GM12878 (cell line): Measurements from ENCODE around the gene ZNF148. TPM values are rescaled to one million over a fixed set of nuclear protein-coding genes. Genes with fewer than 3 reads are reported as not detected.

Source experiments
- ATAC-seq: fragments of 200-7000 bp; cut with Tn5 transposase; 3 replicates; pipeline ENCODE4 v1.9.1; 2020; ENCODE audit warnings: mild to moderate bottlenecking, moderate library complexity
- BruUV-seq: library from RNA; stranded (reverse); fragments of 400-500 nt; replicated peaks from 2 replicates; lab custom pipeline; 2021; lab: Mats Ljungman, UMichigan
- CTCF ChIA-PET: fragments of 300-600 bp; sonication (Branson Sonifier 250); formaldehyde crosslinking; extraction: SDS; loops from one replicate; lab custom pipeline; 2021; ENCODE audit warnings: inconsistent platforms; lab: Yijun Ruan, JAX
- POLR2A ChIA-PET: fragments of 350-600 bp; formaldehyde crosslinking; extraction: SDS; loops from one replicate; lab custom pipeline; 2021; ENCODE audit warnings: inconsistent platforms; lab: Charles Lee
- RAD21 ChIA-PET: fragments of 300-600 bp; sonication (Branson Sonifier 250); formaldehyde crosslinking; loops from one replicate; lab custom pipeline; 2023; ENCODE audit warnings: antibody characterized with exemption; ENCODE audit not compliant: unreplicated experiment; lab: Charles Lee
- SMC1A ChIA-PET: fragments of 300-600 bp; sonication (Branson Sonifier 250); formaldehyde crosslinking; loops from one replicate; lab custom pipeline; 2023; ENCODE audit not compliant: unreplicated experiment, uncharacterized antibody; lab: Charles Lee
- DNase-seq: peaks from one replicate; pipeline ENCODE4 v3.0.0-alpha.2; 2011; ENCODE audit warnings: low read depth, low spot score
- FAIRE-seq: peaks from 3 replicates; lab custom pipeline; 2011; peaks lifted over from hg19 to GRCh38; lab: Jason Lieb, UNC
- H2AFZ ChIP-seq: 2 replicates; pipeline ENCODE4 v1.6.0; 2011; ENCODE audit warnings: low read depth, low read length, control low read depth; ENCODE audit not compliant: control insufficient read depth
- H3K27ac ChIP-seq: 2 replicates; pipeline ENCODE4 v1.5.1; 2011; ENCODE audit warnings: control low read depth; ENCODE audit not compliant: control insufficient read depth, insufficient read depth
- H3K27me3 ChIP-seq, 2 experiments: replicated peaks in 1 of 2; 2 replicates each; pipeline versions ENCODE4 v1.6.0 to v1.6.1; 2011; ENCODE audit warnings: low read length in 1 of 2; ENCODE audit not compliant: control insufficient read depth in 2 of 2, insufficient read depth in 2 of 2
- H3K36me3 ChIP-seq, 2 experiments: 2 replicates each; pipeline ENCODE4 v1.5.1; 2011; ENCODE audit warnings: low read length in 1 of 2; ENCODE audit not compliant: control insufficient read depth in 2 of 2, insufficient read depth in 2 of 2
- H3K4me1 ChIP-seq: 2 replicates; pipeline ENCODE4 v1.6.1; 2011; ENCODE audit warnings: mild to moderate bottlenecking, low read length, moderate library complexity, mixed read lengths; ENCODE audit not compliant: control insufficient read depth, insufficient read depth
- H3K4me2 ChIP-seq: 2 replicates; pipeline ENCODE4 v1.6.0; 2011; ENCODE audit warnings: control low read depth; ENCODE audit not compliant: control insufficient read depth, insufficient read depth
- H3K4me3 ChIP-seq: fragments of 200-600 bp; sonication (generic); 2 replicates; pipeline ENCODE4 v1.5.1; 2016
- H3K79me2 ChIP-seq: 2 replicates; pipeline ENCODE4 v1.6.0; 2011; ENCODE audit warnings: low read length; ENCODE audit not compliant: control insufficient read depth, insufficient read depth
- H3K9ac ChIP-seq: 2 replicates; pipeline ENCODE4 v1.8.0; 2011; ENCODE audit warnings: low read length, control low read depth, mixed read lengths; ENCODE audit not compliant: control insufficient read depth, insufficient read depth
- H3K9me3 ChIP-seq: replicated peaks from 3 replicates; pipeline ENCODE4 v1.5.1; 2011; ENCODE audit warnings: mild to moderate bottlenecking, low read length; ENCODE audit not compliant: control insufficient read depth, insufficient read depth
- H4K20me1 ChIP-seq: 2 replicates; pipeline ENCODE4 v1.6.0; 2011; ENCODE audit not compliant: control insufficient read depth, insufficient read depth
- EED ChIP-seq: sonication (generic); IDR thresholded peaks from 2 replicates; pipeline ENCODE4 v1.6.1; 2016; ENCODE audit warnings: antibody characterized with exemption, low read depth
- ESRRA ChIP-seq: IDR thresholded peaks from 2 replicates; pipeline ENCODE4 v1.6.1; 2012; ENCODE audit warnings: mild to moderate bottlenecking, low read length, improper control_type of control experiment
- EZH2 ChIP-seq: IDR thresholded peaks from 2 replicates; pipeline ENCODE4 v1.6.1; 2012; ENCODE audit warnings: low read depth, mild to moderate bottlenecking, control low read depth, inconsistent platforms, low read length, borderline replicate concordance; ENCODE audit not compliant: control insufficient read depth
- MLLT1 ChIP-seq: fragments of 450-650 bp; IDR thresholded peaks from 2 replicates; pipeline ENCODE4 v1.6.1; 2016; ENCODE audit warnings: mild to moderate bottlenecking
- PAX8 ChIP-seq: fragments of 450-650 bp; IDR thresholded peaks from 2 replicates; pipeline ENCODE4 v1.6.1; 2017; ENCODE audit warnings: mild to moderate bottlenecking, moderate library complexity
- PRDM15 ChIP-seq: fragments of 450-650 bp; formaldehyde crosslinking; IDR thresholded peaks from 2 replicates; pipeline ENCODE4 v1.4.0; 2020; ENCODE audit warnings: mild to moderate bottlenecking, moderate library complexity
- SUZ12 ChIP-seq: fragments of 200-600 bp; sonication (generic); IDR thresholded peaks from one replicate; pipeline ENCODE4 v1.6.1; 2018; ENCODE audit warnings: antibody characterized with exemption, mild to moderate bottlenecking; ENCODE audit not compliant: unreplicated experiment
- WGBS: methylation state at CpG from one replicate; pipeline ENCODE4 v1.1.6; 2016; ENCODE audit warnings: low lambda C conversion rate; ENCODE audit not compliant: insufficient replicate concordance, insufficient coverage; ENCODE audit errors: missing lambda C conversion rate; 5-methylcytosine and 5-hydroxymethylcytosine counted together
- in situ Hi-C: fragments of 300-500 bp; cut with MboI; formaldehyde crosslinking; loops from 9 replicates; pipeline ENCODE4 v1.14.3; 2018; ENCODE audit warnings: mixed read lengths
- intact Hi-C: fragments of 100-400 bp; cut with micrococcal nuclease; formaldehyde crosslinking; loops from one replicate; pipeline ENCODE4 v1.14.2; 2022; ENCODE audit not compliant: unreplicated experiment
- polyA plus RNA-seq, 11 experiments: library from polyadenylated mRNA; depleted of rRNA in 4 of 11; unstranded in 6 of 11; stranded (reverse) in 5 of 11; fragments of >200 nt; fragmentation: Nextera tagmentation in 4 of 11; fragmentation: Illumina TruSeq in 1 of 11; extraction: Ambion mirVana in 4 of 11; extraction: Trizol in 1 of 11; gene quantifications; 1 replicate in 1 of 11; 2 replicates in 10 of 11; pipeline versions ENCODE4 v1.2.1 to v1.2.3, GENCODE V29; 2011 to 2016; ENCODE audit warnings: inconsistent platforms in 2 of 11, missing spikeins in 2 of 11, low read depth in 1 of 11
- total RNA-seq, 4 experiments: library from RNA; depleted of rRNA in 3 of 4; stranded (reverse); fragments of >200 nt in 3 of 4; fragmentation: Illumina TruSeq in 1 of 4; extraction: Trizol in 1 of 4; gene quantifications; 2 replicates each; pipeline versions ENCODE4 v1.2.1 to v1.2.3, GENCODE V29; 2013 to 2021

The ZNF148 gene
- total and polyA plus RNA-seq, 10 of the 15 experiments (the other 5 are each of a cell fraction or from before 2014, with no cell fraction given): 8.6 to 40.4 (median 26.7) TPM

- no peak for ATAC-seq
- Histone ChIP-seq H3K79me2 (peaks cover 2% of the 10 kb centered on the region; the same call in 1 of the 2 replicates), H4K20me1 (no peaks in the 10 kb centered on the region), H3K4me2 (no peak overlapping the region), H3K27me3 (no peaks in the 10 kb centered on the region), H3K9me3 (no peaks in the 10 kb centered on the region; the same call in none of the 3 replicates), H3K4me3 (no peak overlapping the region), H3K9ac (no peak overlapping the region), H3K27ac (no peak overlapping the region), H3K4me1 (no peaks in the 10 kb centered on the region), H2AFZ (no peak overlapping the region), H3K36me3 (peaks cover 0 to 6% of the 10 kb centered on the region in 2 experiments; a peak in 1 of 4 replicates)
- BruUV-seq: no TSS peak
- intact Hi-C loops (no loop called here), in situ Hi-C loops (no loop called here)
- ChIA-PET POLR2A (no interaction called here), RAD21 (no interaction called here), SMC1A (interaction anchor here (0.6 to 2.1 kb wide), 3 partner anchors 10 to 96 kb away, joined by 3 to 5 read pairs (median 4); no protein-coding TSS in a partner anchor), CTCF (interaction anchor here (0.7 to 1.6 kb wide), 3 partner anchors 9 to 68 kb away, joined by 3 to 5 read pairs (median 3); no protein-coding TSS in a partner anchor)
- no peak for FAIRE-seq
- TF ChIP-seq PAX8 (no peak), PRDM15 (no peak), SUZ12 (no peak), ESRRA (no peak), EZH2 (no peak), EED (no peak), MLLT1 (no peak)
- WGBS: 100% methylated on average over 1 of the region's 1 CpG
- DNase-seq: no peak
Measured at GRCh38 chr3:125262161-125262560, 113.0 kb downstream of the ZNF148 start.
